Suprapubic skin (tissue), 4 donors: Measurements from ENCODE around the gene THEM4. TPM values are rescaled to one million over a fixed set of nuclear protein-coding genes. Genes with fewer than 3 reads are reported as not detected.
"Not testable (repeated sequence)": the region's sequence is repeated elsewhere in the genome, so short reads cannot be mapped to it uniquely, and the experiment has no call there.

Experiments used
- DNase-seq, 2 donors: peaks; one replicate each; pipeline ENCODE4 v3.0.0-alpha.2; 2019; ENCODE audit warnings: low spot score in 2 of 2
- H3K27ac ChIP-seq: fragments of 200-600 bp; sonication (generic); one replicate; pipeline ENCODE4 v1.5.1; 2019
- H3K27me3 ChIP-seq: fragments of 200-600 bp; sonication (generic); one replicate; pipeline ENCODE4 v1.5.1; 2019
- H3K36me3 ChIP-seq: fragments of 200-600 bp; sonication (generic); one replicate; pipeline ENCODE4 v1.5.1; 2019
- H3K4me1 ChIP-seq: fragments of 200-600 bp; sonication (generic); one replicate; pipeline ENCODE4 v1.5.1; 2019
- H3K4me3 ChIP-seq: fragments of 200-600 bp; sonication (generic); one replicate; pipeline ENCODE4 v1.5.1; 2019; ENCODE audit warnings: mild to moderate bottlenecking
- H3K9me3 ChIP-seq: fragments of 200-600 bp; sonication (generic); one replicate; pipeline ENCODE4 v1.5.1; 2019
- EP300 ChIP-seq: sonication (generic); formaldehyde crosslinking; IDR thresholded peaks from one replicate; pipeline ENCODE4 v1.6.1; 2017; ENCODE audit warnings: antibody characterized with exemption
- POLR2A ChIP-seq, 2 donors: fragments of 450-650 bp; IDR thresholded peaks; one replicate each; pipeline ENCODE4 v1.6.1; 2017; ENCODE audit warnings: antibody characterized with exemption in 2 of 2, mild to moderate bottlenecking in 2 of 2, moderate library complexity in 2 of 2
- POLR2AphosphoS5 ChIP-seq, 3 donors: sonication (generic); formaldehyde crosslinking; IDR thresholded peaks; one replicate each; pipeline ENCODE4 v1.6.1; 2017; ENCODE audit warnings: antibody characterized with exemption in 3 of 3
- WGBS: methylation state at CpG from one replicate; pipeline ENCODE4 v1.1.5; 2018; 5-methylcytosine and 5-hydroxymethylcytosine counted together
- total RNA-seq, 4 donors: library from RNA; depleted of rRNA; stranded (reverse); fragments of >200 nt; gene quantifications; one replicate each; pipeline ENCODE4 v1.1.0, GENCODE V29; 2016
- TF ChIP-seq, protein P1 (sequence below), 2 donors: fragments of 200-600 bp in 1 of 2; fragments of 450-650 bp in 1 of 2; sonication (generic) in 1 of 2; IDR thresholded peaks; one replicate each; pipeline ENCODE4 v1.5.1; 2016 to 2019; ENCODE audit warnings: antibody characterized with exemption in 2 of 2, mild to moderate bottlenecking in 1 of 2, moderate library complexity in 1 of 2

Gene THEM4
- total RNA-seq, 4 donors from 2014 or later = 6.7 to 31.5 (median 8.9) TPM

DNA sequence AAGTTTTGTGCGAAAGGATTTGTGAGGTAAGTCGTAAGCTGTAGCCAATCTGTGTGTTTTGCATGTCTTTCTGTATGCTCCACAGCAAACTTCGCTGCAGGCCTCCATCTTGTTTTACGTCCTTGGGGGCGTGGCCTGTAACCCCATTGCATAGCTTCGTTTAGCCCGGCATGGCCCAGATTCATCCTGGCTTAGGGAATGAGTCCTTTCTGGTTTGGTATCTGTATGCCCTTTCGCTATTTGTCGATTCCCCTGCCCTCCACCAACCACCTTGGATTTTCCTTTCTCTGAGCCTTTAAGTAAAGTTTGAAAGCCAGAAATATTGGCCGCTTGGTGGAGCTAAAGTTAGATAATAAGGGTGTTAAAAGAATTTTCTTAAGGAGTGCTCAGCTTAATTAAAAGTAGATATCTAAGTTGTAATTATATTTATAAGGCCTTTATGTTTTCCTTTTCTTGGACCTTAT is 1.1 kb downstream of the THEM4 start:
- H3K4me3 ChIP-seq = peak overlapping the region; percentile 81
- H3K36me3 ChIP-seq = peaks cover 10% of the 10 kb centered on the region

DNA sequence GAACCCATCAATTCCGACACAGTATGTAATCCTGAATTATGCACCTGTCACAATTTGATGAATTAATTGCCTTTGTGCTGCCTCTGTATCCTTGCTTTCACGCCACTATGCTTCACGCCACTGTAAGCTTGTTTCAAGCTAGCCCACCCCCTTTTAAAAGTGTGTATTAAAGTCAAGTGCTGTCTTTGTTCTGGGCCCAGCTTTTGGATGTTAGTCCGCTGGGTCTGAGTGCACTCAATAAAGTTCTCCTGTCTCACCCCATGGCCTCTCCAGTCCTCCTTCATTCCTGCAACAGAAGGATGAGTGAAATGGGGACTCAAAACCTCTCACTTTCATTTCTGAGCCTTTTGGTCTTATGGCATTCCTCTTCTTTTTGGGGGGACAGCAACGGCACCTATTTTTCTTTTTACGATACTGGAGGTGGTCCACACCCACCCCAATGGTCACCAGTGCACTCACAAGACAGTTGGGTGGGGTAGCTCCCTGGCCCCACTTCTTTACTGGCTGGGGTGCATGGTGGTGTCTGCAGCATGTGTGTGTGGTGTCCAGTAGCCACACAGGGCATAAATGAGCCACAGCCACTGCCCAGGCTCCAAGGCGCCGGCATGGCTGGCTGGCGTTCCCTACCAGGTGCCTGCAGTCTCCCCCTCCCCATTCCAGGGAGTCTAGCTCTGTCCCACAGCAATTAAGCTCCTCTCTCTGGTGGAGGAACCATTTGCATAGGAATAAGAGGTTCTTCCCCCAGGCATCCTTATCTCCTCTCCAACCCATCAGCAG is 1.8 kb downstream of the THEM4 start:
- TF ChIP-seq EP300 (no peak), POLR2AphosphoS5 (IDR thresholded peaks at IDR 0.05) (no peak), POLR2A (IDR thresholded peaks at IDR 0.05) (no peak)
- TF ChIP-seq, protein P1, sequence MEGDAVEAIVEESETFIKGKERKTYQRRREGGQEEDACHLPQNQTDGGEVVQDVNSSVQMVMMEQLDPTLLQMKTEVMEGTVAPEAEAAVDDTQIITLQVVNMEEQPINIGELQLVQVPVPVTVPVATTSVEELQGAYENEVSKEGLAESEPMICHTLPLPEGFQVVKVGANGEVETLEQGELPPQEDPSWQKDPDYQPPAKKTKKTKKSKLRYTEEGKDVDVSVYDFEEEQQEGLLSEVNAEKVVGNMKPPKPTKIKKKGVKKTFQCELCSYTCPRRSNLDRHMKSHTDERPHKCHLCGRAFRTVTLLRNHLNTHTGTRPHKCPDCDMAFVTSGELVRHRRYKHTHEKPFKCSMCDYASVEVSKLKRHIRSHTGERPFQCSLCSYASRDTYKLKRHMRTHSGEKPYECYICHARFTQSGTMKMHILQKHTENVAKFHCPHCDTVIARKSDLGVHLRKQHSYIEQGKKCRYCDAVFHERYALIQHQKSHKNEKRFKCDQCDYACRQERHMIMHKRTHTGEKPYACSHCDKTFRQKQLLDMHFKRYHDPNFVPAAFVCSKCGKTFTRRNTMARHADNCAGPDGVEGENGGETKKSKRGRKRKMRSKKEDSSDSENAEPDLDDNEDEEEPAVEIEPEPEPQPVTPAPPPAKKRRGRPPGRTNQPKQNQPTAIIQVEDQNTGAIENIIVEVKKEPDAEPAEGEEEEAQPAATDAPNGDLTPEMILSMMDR (IDR thresholded peaks at IDR 0.05) = no peak
- peaks cover 10% of the 10 kb centered on the region for H3K36me3 ChIP-seq
- peaks cover 4% of the 10 kb centered on the region for H3K9me3 ChIP-seq
- WGBS = 92% methylated on average over 9 of the region's 9 CpGs
- no peak overlapping the region for H3K27ac ChIP-seq
- DNase-seq = no peak
- H3K4me3 ChIP-seq = no peak overlapping the region
- H3K27me3 ChIP-seq = no peaks in the 10 kb centered on the region
- peaks cover 34% of the 10 kb centered on the region for H3K4me1 ChIP-seq

More for the DNA sequence above, 1.1 kb downstream of the THEM4 start:
- Histone ChIP-seq H3K27me3 (no peaks in the 10 kb centered on the region), H3K4me1 (peaks cover 34% of the 10 kb centered on the region), H3K27ac (no peak overlapping the region), H3K9me3 (peaks cover 4% of the 10 kb centered on the region)
- TF ChIP-seq, protein P1 (IDR thresholded peaks at IDR 0.05) = no peak
- TF ChIP-seq POLR2AphosphoS5 (IDR thresholded peaks at IDR 0.05) (no peak), EP300 (no peak), POLR2A (IDR thresholded peaks at IDR 0.05) (no peak)
- WGBS = 78% methylated on average over 10 of the region's 10 CpGs
- DNase-seq = no peak

DNA sequence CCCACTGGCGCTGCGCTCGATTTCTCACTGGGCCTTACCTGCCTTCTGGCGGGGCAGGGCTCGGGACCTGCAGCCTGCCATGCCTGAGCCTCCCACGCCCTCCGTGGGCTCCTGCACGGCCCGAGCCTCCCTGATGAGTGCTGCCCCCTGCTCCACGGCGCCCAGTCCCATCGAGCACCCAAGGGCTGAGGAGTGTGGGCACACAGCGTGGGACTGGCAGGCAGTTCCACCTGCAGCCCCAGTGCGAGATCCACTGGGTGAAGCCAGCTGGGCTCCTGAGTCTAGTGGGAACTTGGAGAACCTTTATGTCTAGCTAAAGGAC is 3.0 kb downstream of the THEM4 start:
- not testable (repeated sequence) for H3K27me3 ChIP-seq, H3K9me3 ChIP-seq, H3K27ac ChIP-seq, H3K36me3 ChIP-seq, DNase-seq, H3K4me3 ChIP-seq
- peaks cover 34% of the 10 kb centered on the region for H3K4me1 ChIP-seq
- WGBS = no CpG with 5 or more reads among the region's 14 CpGs

DNA sequence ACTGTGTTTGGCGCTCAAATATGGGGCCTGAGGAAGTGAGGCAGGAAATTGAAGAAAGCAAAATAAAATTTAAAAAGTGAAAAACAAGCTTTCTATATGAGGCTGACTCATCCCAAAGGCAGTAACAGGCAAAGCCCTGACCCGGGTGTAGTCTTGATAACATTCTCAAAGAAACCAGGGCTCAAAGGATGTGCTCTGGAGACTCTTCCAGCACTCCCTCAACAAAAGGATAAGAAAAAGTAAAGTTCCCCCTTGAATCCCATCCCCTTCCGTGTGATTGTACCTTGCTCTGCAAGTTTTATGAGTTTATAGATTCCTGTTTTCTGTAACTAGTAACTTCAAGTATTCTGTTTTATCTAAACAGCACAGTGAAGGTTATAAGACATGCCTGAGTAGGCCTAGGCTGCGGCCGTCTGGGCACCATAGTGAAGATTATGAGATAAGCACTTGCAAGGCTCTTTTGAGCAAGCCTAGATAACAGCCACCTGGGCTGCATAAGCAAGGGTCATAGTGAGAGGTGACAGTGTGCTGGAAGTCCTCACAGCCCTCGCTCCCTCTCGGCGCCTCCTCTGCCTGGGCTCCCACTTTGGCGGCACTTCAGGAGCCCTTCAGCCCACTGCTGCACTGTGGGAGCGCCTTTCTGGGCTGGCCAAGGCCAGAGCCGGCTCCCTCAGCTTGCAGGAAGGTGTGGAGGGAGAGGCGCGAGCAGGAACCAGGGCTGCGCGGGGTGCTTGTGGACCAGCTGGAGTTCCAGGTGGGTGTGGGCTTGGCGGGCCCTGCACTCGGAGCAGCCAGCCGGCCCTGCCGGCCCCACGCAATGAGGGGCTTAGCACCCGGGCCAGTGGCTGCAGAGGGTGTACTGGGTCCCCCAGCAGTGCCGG is 3.6 kb downstream of the THEM4 start:
- peaks cover 34% of the 10 kb centered on the region for H3K4me1 ChIP-seq
- H3K4me3 ChIP-seq, H3K27me3 ChIP-seq, H3K27ac ChIP-seq, H3K9me3 ChIP-seq, H3K36me3 ChIP-seq, DNase-seq: not testable (repeated sequence)
- WGBS = 83% methylated on average over 14 of the region's 22 CpGs

DNA sequence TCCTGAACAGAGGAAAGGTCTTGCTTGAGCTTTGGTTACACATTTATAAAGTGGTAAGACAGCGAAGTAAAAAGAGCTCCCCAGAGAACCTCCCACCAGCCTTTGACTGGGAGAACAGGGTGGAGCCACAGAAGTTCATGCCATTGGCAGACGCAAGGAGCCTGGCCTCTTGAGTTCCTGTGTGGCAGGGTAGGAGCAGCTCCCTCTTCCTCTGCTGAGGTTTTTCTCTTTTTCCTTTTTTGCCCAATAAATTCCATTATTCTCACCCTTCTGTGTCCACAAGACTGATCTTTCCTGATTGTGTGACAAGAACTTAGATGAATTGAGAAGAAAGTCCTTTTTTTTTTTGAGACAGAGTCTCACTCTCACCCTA is 4.3 kb downstream of the THEM4 start:
- TF ChIP-seq EP300 (no peak), POLR2A (IDR thresholded peaks at IDR 0.05) (no peak), POLR2AphosphoS5 (IDR thresholded peaks at IDR 0.05) (no peak)
- TF ChIP-seq, protein P1 (IDR thresholded peaks at IDR 0.05) = no peak
- peaks cover 27% of the 10 kb centered on the region for H3K4me1 ChIP-seq
- H3K4me3 ChIP-seq = no peak overlapping the region
- no peaks in the 10 kb centered on the region for H3K27me3 ChIP-seq
- DNase-seq = no peak
- H3K36me3 ChIP-seq = peaks cover 10% of the 10 kb centered on the region
- H3K27ac ChIP-seq = no peak overlapping the region
- WGBS = 80% methylated on average over 2 of the region's 2 CpGs
- peaks cover 4% of the 10 kb centered on the region for H3K9me3 ChIP-seq

DNA sequence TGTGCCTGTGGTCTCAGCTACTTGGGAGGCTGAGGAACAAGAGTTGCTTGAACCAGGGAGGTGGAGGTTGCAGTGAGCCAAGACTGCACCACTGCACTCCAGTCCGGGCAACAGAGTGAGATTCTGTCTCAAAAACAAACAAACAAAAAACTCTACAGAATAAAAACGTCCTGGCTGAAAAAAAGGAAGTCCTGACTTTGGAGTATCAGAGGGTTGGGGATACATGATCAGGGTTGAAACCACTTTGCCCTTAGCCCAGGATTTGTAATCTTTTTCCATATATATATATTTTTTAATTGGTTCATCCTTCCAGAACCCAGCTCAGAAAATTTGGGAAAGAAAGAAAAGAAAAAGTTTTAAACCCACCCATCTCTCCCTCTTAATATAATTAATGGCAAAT is 6.5 kb downstream of the THEM4 start:
- TF ChIP-seq, protein P1 (IDR thresholded peaks at IDR 0.05) = no peak
- TF ChIP-seq POLR2AphosphoS5 (IDR thresholded peaks at IDR 0.05) (no peak), POLR2A (IDR thresholded peaks at IDR 0.05) (no peak), EP300 (no peak)
- Histone ChIP-seq H3K27me3 (no peaks in the 10 kb centered on the region), H3K27ac (no peak overlapping the region), H3K9me3 (peaks cover 4% of the 10 kb centered on the region), H3K36me3 (peaks cover 10% of the 10 kb centered on the region), H3K4me3 (no peak overlapping the region), H3K4me1 (peaks cover 25% of the 10 kb centered on the region)
- no peak for DNase-seq
- WGBS = 85% methylated on average over 2 of the region's 2 CpGs

DNA sequence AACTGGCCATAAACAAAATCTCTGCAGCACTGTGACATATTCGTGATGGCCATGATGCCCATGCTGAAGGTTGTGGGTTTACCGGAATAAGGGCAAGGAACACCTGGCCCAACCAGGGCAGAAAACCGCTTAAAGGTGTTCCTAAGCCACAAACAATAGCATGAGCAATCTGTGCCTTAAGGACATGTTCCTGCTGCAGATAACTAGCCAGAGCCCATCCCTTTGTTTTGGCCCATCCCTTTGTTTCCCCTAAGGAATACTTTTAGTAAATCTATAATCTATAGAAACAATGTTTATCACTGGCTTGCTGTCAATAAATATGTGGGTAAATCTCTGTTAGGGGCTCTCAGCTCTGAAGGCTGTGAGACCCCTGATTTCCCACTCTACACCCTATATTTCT is 8.5 kb downstream of the THEM4 start:
- H3K36me3 ChIP-seq, H3K27me3 ChIP-seq, H3K9me3 ChIP-seq, H3K27ac ChIP-seq, DNase-seq, H3K4me3 ChIP-seq: not testable (repeated sequence)
- H3K4me1 ChIP-seq = peaks cover 22% of the 10 kb centered on the region
- WGBS = 93% methylated on average over 3 of the region's 3 CpGs
